HepG2 (cell line): Measurements from ENCODE around the gene TMEM236. TPM values are rescaled to one million over a fixed set of nuclear protein-coding genes. Genes with fewer than 3 reads are reported as not detected.

Experiments used
- ATAC-seq: fragments of 200-7000 bp; cut with Tn5 transposase; 3 replicates; pipeline ENCODE4 v1.9.1; 2020; ENCODE audit warnings: mild to moderate bottlenecking, moderate library complexity
- BruUV-seq: library from RNA; stranded (reverse); fragments of 400-500 nt; replicated peaks from 2 replicates; lab custom pipeline; 2021; lab: Mats Ljungman, UMichigan
- CTCF ChIA-PET: fragments of 300-600 bp; formaldehyde crosslinking; extraction: SDS; loops from one replicate; lab custom pipeline; 2021; ENCODE audit warnings: low total read pairs, inconsistent platforms, low intra/inter-chr PET ratio; lab: Yijun Ruan, JAX
- POLR2A ChIA-PET: fragments of 350-600 bp; sonication (Branson Sonifier 250); formaldehyde crosslinking; loops from one replicate; lab custom pipeline; 2020; ENCODE audit warnings: antibody characterized with exemption, inconsistent platforms; lab: Yijun Ruan, JAX
- DNase-seq: peaks from one replicate; pipeline ENCODE4 v3.0.0-alpha.2; 2015; ENCODE audit warnings: low spot score
- FAIRE-seq: peaks from 3 replicates; lab custom pipeline; 2011; peaks lifted over from hg19 to GRCh38; lab: Jason Lieb, UNC
- H2AFZ ChIP-seq: one replicate; pipeline ENCODE4 v1.6.1; 2011; ENCODE audit warnings: low read length, inconsistent platforms
- H3K27ac ChIP-seq: fragments of 300-600 bp; 3 replicates; pipeline ENCODE4 v1.8.0; 2011; ENCODE audit warnings: mixed run types, mild to moderate bottlenecking, mixed read lengths, low read length, inconsistent platforms; ENCODE audit not compliant: insufficient read depth; ENCODE audit errors: extremely low read length
- H3K27me3 ChIP-seq, 2 experiments: fragments of 200-600 bp in 1 of 2; 2 replicates in 1 of 2; 3 replicates in 1 of 2; pipeline versions ENCODE4 v1.6.0 to v1.8.0; 2011; ENCODE audit warnings: low read length in 2 of 2, mild to moderate bottlenecking in 2 of 2, moderate library complexity in 2 of 2, inconsistent platforms in 1 of 2; ENCODE audit not compliant: insufficient read depth in 2 of 2, control insufficient read depth in 1 of 2
- H3K36me3 ChIP-seq, 2 experiments: fragments of 200-600 bp in 1 of 2; replicated peaks in 1 of 2; 2 replicates in 1 of 2; 3 replicates in 1 of 2; pipeline versions ENCODE4 v1.5.1 to v1.8.0; 2011; ENCODE audit warnings: low read length in 2 of 2, inconsistent platforms in 1 of 2; ENCODE audit not compliant: insufficient read depth in 2 of 2, control insufficient read depth in 1 of 2
- H3K4me1 ChIP-seq: 2 replicates; pipeline ENCODE4 v1.5.1; 2012; ENCODE audit warnings: low read length, inconsistent platforms; ENCODE audit not compliant: insufficient read depth
- H3K4me2 ChIP-seq: 2 replicates; pipeline ENCODE4 v1.6.0; 2011; ENCODE audit warnings: low read depth, low read length, inconsistent platforms
- H3K4me3 ChIP-seq, 3 experiments: fragments of 200-600 bp in 1 of 3; sonication (generic), shearing (Covaris generic) in 1 of 3; replicated peaks in 1 of 3; 2 replicates each; pipeline ENCODE4 v1.5.1; 2011 to 2016; ENCODE audit warnings: low read length in 3 of 3, inconsistent platforms in 2 of 3, low read depth in 2 of 3, mild to moderate bottlenecking in 2 of 3, control low read depth in 1 of 3, mixed read lengths in 1 of 3; ENCODE audit not compliant: insufficient read depth in 1 of 3
- H3K79me2 ChIP-seq: one replicate; pipeline ENCODE4 v1.6.1; 2011; ENCODE audit warnings: low read length, inconsistent platforms; ENCODE audit not compliant: insufficient read depth
- H3K9ac ChIP-seq: 2 replicates; pipeline ENCODE4 v1.6.0; 2011; ENCODE audit warnings: mild to moderate bottlenecking, low read depth, low read length, inconsistent platforms; ENCODE audit not compliant: insufficient read depth
- H3K9me3 ChIP-seq: 2 replicates; pipeline ENCODE4 v1.5.1; 2012; ENCODE audit warnings: mild to moderate bottlenecking, low read length
- H4K20me1 ChIP-seq: 2 replicates; pipeline ENCODE4 v1.6.0; 2011; ENCODE audit warnings: inconsistent platforms, mild to moderate bottlenecking, low read length, moderate library complexity; ENCODE audit not compliant: insufficient read depth
- IRF2 ChIP-seq: IDR thresholded peaks from 2 replicates; pipeline ENCODE4 v1.6.1; 2018; ENCODE audit warnings: missing genetic modification reagents, missing compliant biosample characterization
- MED1 ChIP-seq: sonication (generic); formaldehyde crosslinking; IDR thresholded peaks from 2 replicates; pipeline ENCODE4 v1.4.0; 2020; ENCODE audit warnings: missing genetic modification reagents
- PHB2 ChIP-seq: fragments of 450-650 bp; IDR thresholded peaks from 2 replicates; pipeline ENCODE4 v1.6.1; 2018; ENCODE audit not compliant: partially characterized antibody
- RORA ChIP-seq: sonication (generic); formaldehyde crosslinking; IDR thresholded peaks from 2 replicates; pipeline ENCODE4 v1.5.0; 2020; ENCODE audit warnings: mild to moderate bottlenecking, missing genetic modification reagents, moderate library complexity
- SP1 ChIP-seq, 2 experiments: fragments of 450-650 bp in 1 of 2; sonication (generic) in 1 of 2; formaldehyde crosslinking in 1 of 2; IDR thresholded peaks; 2 replicates each; pipeline versions ENCODE4 v1.4.0 to v1.6.1; 2016 to 2020; ENCODE audit warnings: missing genetic modification reagents in 1 of 2
- SPEN ChIP-seq: sonication (generic); formaldehyde crosslinking; IDR thresholded peaks from 2 replicates; pipeline ENCODE4 v1.5.1; 2020; ENCODE audit warnings: low read depth, mild to moderate bottlenecking, missing genetic modification reagents
- ZBTB2 ChIP-seq: sonication (generic); formaldehyde crosslinking; IDR thresholded peaks from 2 replicates; pipeline ENCODE4 v1.8.0; 2022; ENCODE audit warnings: low read depth, missing genetic modification reagents
- ZNF558 ChIP-seq: sonication (generic); formaldehyde crosslinking; IDR thresholded peaks from 2 replicates; pipeline ENCODE4 v1.9.0; 2022; ENCODE audit warnings: mild to moderate bottlenecking, missing genetic modification reagents, borderline replicate concordance
- WGBS: methylation state at CpG from one replicate; pipeline ENCODE4 v1.1.6; 2017; ENCODE audit warnings: low lambda C conversion rate; 5-methylcytosine and 5-hydroxymethylcytosine counted together
- in situ Hi-C: cut with HindIII; loops from 2 replicates; pipeline ENCODE4 v1.10.0; 2017; ENCODE audit warnings: low pct_unique_long_range_greater_than_20kb; ENCODE audit not compliant: extremely low pct_ligation_motif_present
- intact Hi-C: fragments of 100-400 bp; cut with micrococcal nuclease; formaldehyde crosslinking; loops from one replicate; pipeline ENCODE4 v1.10.0; 2022; ENCODE audit not compliant: unreplicated experiment
- polyA plus RNA-seq, 8 experiments: library from polyadenylated mRNA; depleted of rRNA in 3 of 8; stranded (reverse) in 7 of 8; unstranded in 1 of 8; fragments of >200 nt; fragmentation: Illumina TruSeq in 4 of 8; extraction: Trizol in 4 of 8; gene quantifications; 2 replicates each; pipeline versions ENCODE4 v1.2.1 to v1.2.3, GENCODE V29; 2011 to 2016; ENCODE audit warnings: low read depth in 4 of 8, missing spikeins in 1 of 8, mixed read lengths in 1 of 8; ENCODE audit not compliant: insufficient read depth in 1 of 8
- total RNA-seq, 5 experiments: library from RNA; depleted of rRNA; stranded (reverse); fragments of >200 nt; fragmentation: Illumina TruSeq; extraction: Trizol; gene quantifications; 2 replicates each; pipeline ENCODE4 v1.2.3, GENCODE V29; 2016; ENCODE audit warnings: low read depth in 1 of 5
- TF ChIP-seq, protein P1 (sequence below): sonication (generic); formaldehyde crosslinking; IDR thresholded peaks from 2 replicates; pipeline ENCODE4 v1.8.1; 2023; ENCODE audit warnings: mild to moderate bottlenecking, moderate library complexity, missing genetic modification reagents

TMEM236 gene
- total and polyA plus RNA-seq, 2 of the 13 experiments (the other 11 are each of a cell fraction or from before 2014, with no cell fraction given) = 0.04 to 0.08 TPM

GRCh38 chr10:17768957-17769356, 17.0 kb downstream of the TMEM236 start:
- in situ Hi-C loops (no loop called here), intact Hi-C loops (no loop called here)
- no peak overlapping the region for H3K4me2 ChIP-seq
- TF ChIP-seq, protein P1, sequence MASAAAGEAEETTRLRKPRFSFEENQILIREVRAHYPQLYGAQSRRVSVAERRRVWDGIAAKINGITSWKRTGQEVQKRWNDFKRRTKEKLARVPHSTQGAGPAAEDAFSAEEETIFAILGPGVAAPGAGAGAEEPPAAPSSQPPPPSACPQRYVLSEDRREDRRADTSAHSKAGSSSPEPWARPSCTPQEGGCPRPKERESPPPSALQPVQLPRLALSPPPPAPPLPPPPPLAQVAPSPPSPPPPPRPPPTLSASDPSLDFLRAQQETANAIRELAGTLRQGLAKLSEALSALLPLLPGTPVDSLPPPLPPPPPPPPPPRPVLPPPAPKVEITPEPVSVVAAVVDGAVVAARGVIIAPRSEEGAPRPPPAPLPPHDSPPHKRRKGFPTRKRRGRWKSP (CRISPR knock-in tag) = no peak
- TF ChIP-seq SPEN (CRISPR knock-in tag) (no peak), ZNF558 (CRISPR knock-in tag) (no peak), MED1 (CRISPR knock-in tag) (no peak), IRF2 (no peak), ZBTB2 (no peak), RORA (CRISPR knock-in tag) (no peak), PHB2 (no peak), SP1 (IDR thresholded peaks at IDR 0.05) (no peak), SP1 (CRISPR knock-in tag; IDR thresholded peaks at IDR 0.05) (no peak)
- BruUV-seq = no TSS peak
- ATAC-seq (no peak), DNase-seq (no peak), FAIRE-seq (no peak)
- peaks cover 0 to 4% of the 10 kb centered on the region in 2 experiments; a peak in 1 of 5 replicates for H3K27me3 ChIP-seq
- H3K9me3 ChIP-seq = no peaks in the 10 kb centered on the region
- ChIA-PET CTCF (no interaction called here), POLR2A (no interaction called here)
- H3K4me3 ChIP-seq = no peak overlapping the region
- no peaks in the 10 kb centered on the region for H3K36me3 ChIP-seq
- H4K20me1 ChIP-seq = no peaks in the 10 kb centered on the region
- no peaks in the 10 kb centered on the region for H3K4me1 ChIP-seq
- H3K79me2 ChIP-seq = no peaks in the 10 kb centered on the region
- no peak overlapping the region for H2AFZ ChIP-seq
- H3K27ac ChIP-seq = no peak overlapping the region
- 16% methylated on average over 5 of the region's 5 CpGs for WGBS
- no peak overlapping the region for H3K9ac ChIP-seq
